Pancreas (tissue), 10 donors: ENCODE measurements around the gene CCDC92. TPM values are rescaled to one million over a fixed set of nuclear protein-coding genes. Genes with fewer than 3 reads are reported as not detected.

ENCODE experiments used
- ATAC-seq, 4 donors: fragments of 200-7000 bp; cut with Tn5 transposase; one replicate each; pipeline versions ENCODE4 v1.8.0 to v1.9.1; 2020; ENCODE audit warnings: mild to moderate bottlenecking in 4 of 4, moderate library complexity in 4 of 4
- DNase-seq, 6 donors: peaks; one replicate each; pipeline ENCODE4 v3.0.0-alpha.2; 2020
- FAIRE-seq: peaks from 2 replicates; lab custom pipeline; 2012; peaks lifted over from hg19 to GRCh38; lab: Jason Lieb, UNC
- H3K27ac ChIP-seq, 4 donors: fragments of 200-600 bp; sonication (generic); 1 replicate in 3 of 4; 2 replicates in 1 of 4; pipeline versions ENCODE4 v1.5.0 to v1.8.0; 2020
- H3K27me3 ChIP-seq, 4 donors: fragments of 200-600 bp; one replicate each; pipeline ENCODE4 v1.8.0; 2021
- H3K36me3 ChIP-seq, 3 donors: fragments of 200-600 bp; sonication (generic) in 1 of 3; one replicate each; pipeline versions ENCODE4 v1.5.0 to v1.8.0; 2020 to 2021
- H3K4me1 ChIP-seq, 3 donors: fragments of 200-600 bp; one replicate each; pipeline ENCODE4 v1.8.0; 2021
- H3K4me3 ChIP-seq, 4 donors: fragments of 200-600 bp; sonication (generic) in 2 of 4; one replicate each; pipeline versions ENCODE4 v1.5.0 to v1.8.0; 2020 to 2021
- H3K9me3 ChIP-seq, 4 donors: fragments of 200-600 bp; one replicate each; pipeline ENCODE4 v1.8.0; 2021
- WGBS, 2 donors: extraction: QIAGEN DNeasy Blood & Tissue Kit; methylation state at CpG; one replicate each; pipeline ENCODE4 v1.1.7; 2013; 5-methylcytosine and 5-hydroxymethylcytosine counted together
- intact Hi-C, 3 donors: fragments of 100-400 bp; cut with DNase I; formaldehyde crosslinking; loops; one replicate each; pipeline versions ENCODE4 v1.11.1 to v1.14.2; 2022
- polyA plus RNA-seq, 2 donors: library from polyadenylated mRNA; stranded (reverse); fragments of 200-250 nt; gene quantifications; one replicate each; pipeline ENCODE4 v1.2.3, GENCODE V29; 2013
- total RNA-seq, 6 donors: library from RNA; stranded (reverse); fragmentation: NEBNext Ultra II Directional in 4 of 6; extraction: Animal tissue kit (Norgen Biotek cat#: 25700) in 4 of 6; gene quantifications; one replicate each; pipeline versions ENCODE4 v1.2.1 to v1.2.4, GENCODE V29; 2021 to 2023
- TF ChIP-seq, protein P1 (sequence below), 4 donors: fragments of 200-600 bp; sonication (generic) in 3 of 4; IDR thresholded peaks; one replicate each; pipeline versions ENCODE4 v1.5.0 to v1.8.0; 2021; ENCODE audit warnings: antibody characterized with exemption in 4 of 4
- donor health status: healthy with polysubstance abuse.
- donor health status: DM: no; HTN: no; CAD: no; lungs with moderate emphysema.
- donor health status: DM: no; HTN: no; CAD: no.
- donor health status: control.
- donor health status: control.
- donor health status: Bipolar disorder and iron deficiency.
- donor health status: DM: yes; HTN: yes; CAD: no.
- donor health status: DM: no; HTN: no; CAD: no.
- donor health status: DM: no; HTN: no; CAD: no.
- donor health status: DM: yes; HTN: yes; CAD: no.

CCDC92 gene
- total and polyA plus RNA-seq, 8 donors: 9.2 to 29.4 (median 12.0) TPM

DNA sequence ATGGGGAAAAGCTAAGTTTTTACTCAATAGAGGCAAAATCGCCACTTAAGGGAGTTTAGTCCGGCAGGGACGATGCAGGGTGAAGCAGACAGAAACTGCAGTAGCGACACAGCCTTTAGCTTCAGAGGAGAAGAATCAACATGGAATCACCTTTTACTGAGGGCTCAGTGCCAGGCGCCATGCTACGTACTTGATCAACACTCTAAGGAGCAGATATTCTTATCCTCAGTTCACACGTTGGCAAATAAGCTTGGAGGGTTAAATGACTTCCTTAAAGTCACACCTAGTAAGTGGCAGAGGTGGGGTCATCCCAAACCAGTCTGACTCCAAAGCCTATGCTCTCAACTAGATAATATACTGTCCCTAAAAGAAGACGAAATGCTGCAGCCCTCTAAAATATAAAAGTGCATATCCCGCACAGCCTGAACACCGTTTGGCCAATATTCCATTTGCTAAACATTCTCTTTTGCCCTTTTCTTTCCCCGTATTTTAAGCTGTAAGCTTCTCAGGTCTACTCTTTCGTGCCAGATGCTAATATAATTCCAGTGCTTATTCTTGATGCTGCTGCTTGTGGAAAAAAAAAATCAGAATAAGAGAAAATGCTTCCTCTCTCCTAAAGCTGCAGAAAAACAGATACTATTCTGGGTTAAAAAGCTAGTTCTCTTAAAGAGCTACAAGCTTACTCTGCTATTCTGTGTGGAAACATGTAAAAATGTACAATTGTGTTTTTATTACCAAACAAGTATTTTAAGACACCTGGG is 10.9 kb downstream of the CCDC92 start:
- Histone ChIP-seq H3K4me1 (no peaks in the 10 kb centered on the region), H3K36me3 (no peaks in the 10 kb centered on the region), H3K27me3 (no peaks in the 10 kb centered on the region), H3K9me3 (no peaks in the 10 kb centered on the region), H3K4me3 (no peak overlapping the region), H3K27ac (no peak overlapping the region)
- DNase-seq: no peak
- FAIRE-seq: no peak
- ATAC-seq: no peak
- intact Hi-C loops: no loop called here
- WGBS, 2 donors: 74% methylated on average over 12 of the region's 12 CpGs
- TF ChIP-seq, protein P1, sequence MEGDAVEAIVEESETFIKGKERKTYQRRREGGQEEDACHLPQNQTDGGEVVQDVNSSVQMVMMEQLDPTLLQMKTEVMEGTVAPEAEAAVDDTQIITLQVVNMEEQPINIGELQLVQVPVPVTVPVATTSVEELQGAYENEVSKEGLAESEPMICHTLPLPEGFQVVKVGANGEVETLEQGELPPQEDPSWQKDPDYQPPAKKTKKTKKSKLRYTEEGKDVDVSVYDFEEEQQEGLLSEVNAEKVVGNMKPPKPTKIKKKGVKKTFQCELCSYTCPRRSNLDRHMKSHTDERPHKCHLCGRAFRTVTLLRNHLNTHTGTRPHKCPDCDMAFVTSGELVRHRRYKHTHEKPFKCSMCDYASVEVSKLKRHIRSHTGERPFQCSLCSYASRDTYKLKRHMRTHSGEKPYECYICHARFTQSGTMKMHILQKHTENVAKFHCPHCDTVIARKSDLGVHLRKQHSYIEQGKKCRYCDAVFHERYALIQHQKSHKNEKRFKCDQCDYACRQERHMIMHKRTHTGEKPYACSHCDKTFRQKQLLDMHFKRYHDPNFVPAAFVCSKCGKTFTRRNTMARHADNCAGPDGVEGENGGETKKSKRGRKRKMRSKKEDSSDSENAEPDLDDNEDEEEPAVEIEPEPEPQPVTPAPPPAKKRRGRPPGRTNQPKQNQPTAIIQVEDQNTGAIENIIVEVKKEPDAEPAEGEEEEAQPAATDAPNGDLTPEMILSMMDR (IDR thresholded peaks at IDR 0.05): no peak

DNA sequence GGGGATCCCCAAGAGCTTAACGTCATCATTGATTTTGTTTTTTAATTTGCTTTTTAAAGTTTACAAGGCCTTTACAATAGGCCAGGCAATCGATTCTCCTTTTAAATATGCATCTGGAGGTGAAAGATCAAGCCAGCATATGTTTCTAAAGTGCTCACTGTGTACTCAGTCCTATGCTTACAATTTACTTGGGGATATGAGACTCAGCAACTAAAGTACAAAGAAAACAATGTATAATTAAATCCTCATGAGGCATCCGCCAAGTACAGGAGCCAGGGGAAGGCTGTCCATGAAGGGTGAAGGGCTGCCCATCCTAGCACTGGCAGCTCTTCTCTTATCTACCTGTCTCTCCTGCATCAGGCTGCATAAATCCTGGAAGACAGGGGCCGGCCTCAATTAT is 11.8 kb downstream of the CCDC92 start:
- intact Hi-C loops: no loop called here
- FAIRE-seq: no peak
- ATAC-seq: no peak
- Histone ChIP-seq H3K36me3 (no peaks in the 10 kb centered on the region), H3K4me3 (no peak overlapping the region), H3K27ac (no peak overlapping the region), H3K4me1 (no peaks in the 10 kb centered on the region), H3K27me3 (no peaks in the 10 kb centered on the region), H3K9me3 (no peaks in the 10 kb centered on the region)
- TF ChIP-seq, protein P1 (IDR thresholded peaks at IDR 0.05): no peak
- no peak for DNase-seq
- 75 to 79% methylated on average over 4 of the region's 4 CpGs for WGBS, 2 donors

DNA sequence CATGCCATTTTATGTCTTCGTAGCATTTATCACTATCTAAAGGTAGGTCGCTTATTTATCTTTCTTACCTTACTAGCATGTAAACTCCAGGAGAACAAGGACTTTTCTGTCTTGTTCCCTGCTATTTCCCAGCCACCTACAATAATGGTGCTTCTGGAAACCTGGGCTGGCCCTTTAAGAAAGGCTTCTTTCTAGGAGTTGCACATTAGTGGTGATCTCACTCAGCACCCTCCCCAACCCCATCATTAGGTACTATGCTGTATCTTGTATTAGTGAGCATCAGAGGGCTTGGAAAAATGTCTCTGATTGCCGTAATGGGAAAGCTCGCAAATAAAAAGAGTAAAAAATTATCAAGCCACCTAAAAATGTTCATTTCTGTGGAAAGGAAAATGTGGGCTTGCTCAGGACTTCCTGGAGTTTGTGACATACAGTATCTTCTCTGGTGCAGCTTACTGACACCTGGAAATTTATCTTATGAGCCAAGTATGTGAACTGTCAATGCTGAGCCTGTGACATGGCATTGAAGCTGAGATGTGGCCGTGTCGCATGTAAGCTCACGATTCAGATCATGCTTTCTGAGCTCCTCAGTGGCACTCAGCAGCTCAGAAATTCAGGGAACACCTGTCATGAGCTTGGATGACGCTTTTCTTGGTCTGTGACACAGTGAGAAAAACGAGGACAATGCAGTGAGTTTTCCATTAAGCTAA is 12.4 kb downstream of the CCDC92 start:
- intact Hi-C loops: no loop called here
- H3K9me3 ChIP-seq: no peaks in the 10 kb centered on the region
- H3K27me3 ChIP-seq: no peaks in the 10 kb centered on the region
- H3K4me1 ChIP-seq: no peaks in the 10 kb centered on the region
- H3K27ac ChIP-seq: no peak overlapping the region
- no peaks in the 10 kb centered on the region for H3K36me3 ChIP-seq
- 87 to 91% methylated on average over 9 of the region's 9 CpGs for WGBS, 2 donors
- H3K4me3 ChIP-seq: no peak overlapping the region
- DNase-seq (no peak), ATAC-seq (no peak), FAIRE-seq (no peak)
- TF ChIP-seq, protein P1 (IDR thresholded peaks at IDR 0.05): no peak

DNA sequence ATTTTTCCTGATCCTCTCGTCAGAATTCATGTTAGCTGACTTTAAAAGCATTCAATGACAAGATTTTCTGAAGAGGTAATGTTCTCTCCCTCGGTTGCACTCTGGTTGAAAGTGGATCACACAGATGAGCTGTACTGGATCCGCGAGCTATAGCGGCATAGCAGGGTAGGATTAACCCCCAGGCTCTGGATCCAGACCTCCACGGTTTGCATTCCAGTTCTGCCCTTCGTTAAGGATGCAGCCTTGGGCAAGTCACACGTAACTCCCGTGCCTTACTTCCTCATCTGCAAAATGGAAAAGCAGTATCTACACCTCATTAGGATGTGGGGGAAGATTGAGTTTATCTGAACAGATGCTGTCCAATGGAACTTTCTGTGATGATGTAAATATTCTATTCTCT is 13.8 kb downstream of the CCDC92 start:
- no peak overlapping the region for H3K27ac ChIP-seq
- TF ChIP-seq, protein P1 (IDR thresholded peaks at IDR 0.05): no peak
- WGBS, 2 donors: 86 to 88% methylated on average over 9 of the region's 9 CpGs
- no peaks in the 10 kb centered on the region for H3K9me3 ChIP-seq
- H3K4me1 ChIP-seq: no peaks in the 10 kb centered on the region
- intact Hi-C loops: no loop called here
- DNase-seq (no peak), FAIRE-seq (no peak), ATAC-seq (no peak)
- no peaks in the 10 kb centered on the region for H3K36me3 ChIP-seq
- no peaks in the 10 kb centered on the region for H3K27me3 ChIP-seq
- no peak overlapping the region for H3K4me3 ChIP-seq

DNA sequence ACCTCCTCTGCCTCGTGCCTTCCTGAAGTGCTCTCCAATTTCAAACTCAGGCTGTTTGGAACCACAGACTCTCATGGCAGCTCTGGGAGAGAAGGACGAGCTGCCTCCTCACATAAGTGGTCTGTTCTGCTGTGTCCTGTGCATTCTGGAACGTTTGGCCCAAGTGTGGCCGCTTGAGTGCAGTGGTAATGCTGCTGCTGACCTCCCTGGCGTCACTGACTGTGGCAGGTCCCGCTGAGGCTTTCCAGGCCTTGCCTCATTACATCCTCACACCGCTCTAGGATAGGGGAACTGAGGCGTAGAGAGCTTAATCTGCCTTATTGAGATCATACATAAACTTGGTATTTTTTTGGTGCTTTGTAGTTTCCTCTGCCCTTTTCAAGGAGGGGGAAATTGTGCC is 14.2 kb downstream of the CCDC92 start:
- no peak for ATAC-seq
- TF ChIP-seq, protein P1 (IDR thresholded peaks at IDR 0.05): no peak
- no peak overlapping the region for H3K4me3 ChIP-seq
- FAIRE-seq: no peak
- no peaks in the 10 kb centered on the region for H3K27me3 ChIP-seq
- H3K4me1 ChIP-seq: no peaks in the 10 kb centered on the region
- H3K9me3 ChIP-seq: no peaks in the 10 kb centered on the region
- intact Hi-C loops: no loop called here
- DNase-seq: no peak
- WGBS, 2 donors: 87 to 93% methylated on average over 8 of the region's 8 CpGs
- no peak overlapping the region for H3K27ac ChIP-seq
- H3K36me3 ChIP-seq: no peaks in the 10 kb centered on the region
